Measurements from ENCODE around the gene CDH8. TPM values are rescaled to one million over a fixed set of nuclear protein-coding genes. Genes with fewer than 3 reads are reported as not detected.

Gene CDH8
- total RNA-seq, 1 experiment from 2014 or later, result not detected

GRCh38 chr16:62033065-62033464, 3.2 kb downstream of the CDH8 start:
- no peak for DNase-seq (ENCODE audit: extremely low read depth, low read depth)

DNA sequence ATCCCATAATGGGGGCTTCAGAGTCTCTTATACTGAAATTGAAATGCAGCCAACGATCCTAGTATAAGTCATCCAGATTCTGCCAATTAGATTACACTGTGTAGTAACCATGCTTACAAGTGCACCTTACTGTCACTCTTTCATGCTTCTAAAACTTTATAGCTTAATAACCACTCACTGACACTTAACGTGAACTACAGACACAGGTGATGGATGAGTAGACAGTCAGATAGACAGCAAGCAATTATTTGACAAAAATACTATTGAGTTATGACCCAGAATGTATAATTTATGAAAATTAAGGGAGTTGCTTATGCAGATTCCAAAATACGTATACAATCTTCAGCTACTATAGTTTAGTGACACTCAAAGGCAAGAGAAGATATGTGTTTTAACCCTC, 6.3 kb downstream of the CDH8 start:
- no peak for DNase-seq (ENCODE audit: extremely low read depth, low read depth)

GRCh38 chr16:62022688-62023087, 13.6 kb downstream of the CDH8 start:
- no peak for DNase-seq (ENCODE audit: extremely low read depth, low read depth)

GRCh38 chr16:62021161-62021581, 15.1 kb downstream of the CDH8 start:
- DNase-seq (ENCODE audit: extremely low read depth, low read depth), result no peak

DNA sequence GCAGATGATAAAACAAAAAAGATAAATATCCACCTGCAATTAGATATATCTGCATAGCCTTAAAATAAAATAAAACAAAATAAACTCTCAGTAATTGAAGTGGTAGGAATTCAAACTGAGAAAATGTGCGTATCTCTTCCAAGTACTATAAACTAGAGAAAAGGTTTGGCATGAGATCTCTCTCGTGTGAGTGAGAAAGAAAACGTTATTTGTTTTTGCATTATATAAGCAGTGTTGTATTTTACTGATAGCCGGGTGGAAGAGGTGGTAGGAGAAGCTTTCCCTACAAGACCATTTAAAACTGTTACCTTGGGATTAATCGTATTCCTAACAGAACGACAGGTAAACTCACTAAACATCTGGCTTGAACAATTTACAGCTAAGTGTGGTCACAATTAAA, 15.6 kb downstream of the CDH8 start:
- no peak for DNase-seq (ENCODE audit: extremely low read depth, low read depth)

- DNase-seq (ENCODE audit: extremely low read depth, low read depth), result no peak
Measured at GRCh38 chr16:62019851-62020250, 16.4 kb downstream of the CDH8 start.

DNA sequence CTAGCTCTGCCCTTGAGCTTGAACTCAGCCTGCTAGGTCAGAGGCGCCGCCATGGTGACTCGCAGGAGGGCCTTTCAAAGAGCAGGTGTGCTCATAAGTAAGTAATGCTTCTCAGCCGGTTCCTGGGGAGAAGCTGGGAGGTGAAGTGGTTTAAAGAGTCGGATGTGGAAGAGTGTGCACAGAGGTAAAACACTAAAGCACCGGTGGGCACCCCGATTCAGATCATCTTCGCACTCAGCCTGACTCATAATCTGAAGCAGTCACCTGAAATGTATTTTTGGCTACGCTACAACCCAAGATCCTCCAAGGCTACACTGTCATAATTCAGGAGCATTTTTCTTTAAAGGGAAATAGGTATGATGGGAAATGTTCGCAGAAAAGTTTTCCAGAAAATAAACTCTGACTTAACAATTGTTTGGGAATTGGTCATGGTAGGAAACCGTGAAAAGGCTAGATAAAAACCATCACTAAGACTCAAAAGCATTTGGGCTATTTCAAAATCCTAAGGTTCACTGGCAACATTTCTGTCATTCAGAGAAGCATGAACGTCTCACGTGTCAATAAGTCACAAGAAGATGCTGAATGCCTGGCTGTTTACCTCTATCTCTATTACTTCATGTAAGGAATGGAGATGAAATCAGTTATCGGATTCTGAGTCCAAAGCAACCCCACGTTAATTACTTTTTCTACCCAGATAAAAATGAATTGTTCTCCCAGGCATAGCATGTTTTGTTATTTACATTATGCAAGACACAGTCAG, 17.8 kb downstream of the CDH8 start:
- DNase-seq (ENCODE audit: extremely low read depth, low read depth), result no peak

DNA sequence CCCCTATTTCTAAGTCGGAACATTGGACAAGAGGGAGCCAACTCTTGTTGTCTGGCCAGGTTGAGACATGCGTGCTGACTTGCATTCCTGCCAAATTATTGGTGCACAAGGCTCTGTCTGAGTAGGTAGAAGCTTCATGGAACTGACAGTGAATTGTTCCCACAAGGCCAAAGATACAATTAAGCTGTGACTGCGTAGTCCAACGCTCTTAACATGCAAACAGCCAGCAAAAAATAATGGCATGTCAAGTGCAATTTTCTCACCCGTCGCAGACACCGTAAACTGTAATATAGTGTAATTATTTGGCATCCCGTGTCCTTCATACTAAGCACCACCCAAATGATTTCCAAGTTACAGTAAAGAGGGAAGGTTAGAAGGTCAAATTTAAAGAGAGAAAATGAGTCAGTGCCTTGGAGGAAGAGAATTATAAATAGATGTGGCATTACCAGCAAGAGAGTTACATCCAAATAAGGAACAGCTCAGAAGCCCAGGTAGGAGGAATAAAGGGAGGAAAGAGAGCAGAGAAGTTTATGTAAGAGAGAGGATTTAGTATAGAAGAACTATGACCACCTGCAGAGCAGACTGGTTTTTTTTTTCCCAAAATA, 21.8 kb downstream of the CDH8 start:
- DNase-seq (ENCODE audit: extremely low read depth, low read depth), result no peak

GRCh38 chr16:62010186-62010585, 26.1 kb downstream of the CDH8 start:
- no peak for DNase-seq (ENCODE audit: extremely low read depth, low read depth)

GRCh38 chr16:61998460-61998859, 37.8 kb downstream of the CDH8 start:
- no peak for DNase-seq (ENCODE audit: extremely low read depth, low read depth)

- DNase-seq (ENCODE audit: extremely low read depth, low read depth), result no peak
Measured at GRCh38 chr16:61993108-61993507, 43.1 kb downstream of the CDH8 start.

DNA sequence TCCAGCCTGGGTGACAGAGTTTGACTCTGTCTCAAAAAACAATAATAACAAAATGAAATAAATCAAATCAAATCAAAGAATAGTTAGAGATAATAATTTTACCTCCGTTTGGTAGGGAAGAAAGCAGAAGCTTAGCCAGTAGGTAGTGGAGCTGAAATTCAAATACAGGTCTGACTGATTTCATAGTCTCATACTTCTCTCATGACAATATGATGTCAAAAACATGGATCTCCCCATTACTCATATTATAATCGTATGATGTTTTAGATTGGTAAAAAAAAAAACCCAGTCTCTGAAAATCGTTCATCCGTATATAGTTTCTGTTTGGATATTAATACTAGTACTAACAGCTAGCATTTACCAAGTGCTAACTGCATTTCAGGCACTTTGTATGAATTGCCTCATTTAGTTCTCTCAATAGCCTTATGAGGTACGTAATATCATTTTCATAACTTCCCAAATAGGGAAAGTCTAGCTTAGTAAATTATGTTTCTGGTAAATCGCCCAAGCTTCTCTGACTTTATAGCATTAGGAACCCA, 48.7 kb downstream of the CDH8 start:
- no peak for DNase-seq (ENCODE audit: extremely low read depth, low read depth)

- DNase-seq (ENCODE audit: extremely low read depth, low read depth), result no peak
Measured at GRCh38 chr16:61969077-61969382, 67.2 kb downstream of the CDH8 start.

- DNase-seq (ENCODE audit: extremely low read depth, low read depth), result no peak
Measured at GRCh38 chr16:61968242-61969076, 67.8 kb downstream of the CDH8 start.

DNA sequence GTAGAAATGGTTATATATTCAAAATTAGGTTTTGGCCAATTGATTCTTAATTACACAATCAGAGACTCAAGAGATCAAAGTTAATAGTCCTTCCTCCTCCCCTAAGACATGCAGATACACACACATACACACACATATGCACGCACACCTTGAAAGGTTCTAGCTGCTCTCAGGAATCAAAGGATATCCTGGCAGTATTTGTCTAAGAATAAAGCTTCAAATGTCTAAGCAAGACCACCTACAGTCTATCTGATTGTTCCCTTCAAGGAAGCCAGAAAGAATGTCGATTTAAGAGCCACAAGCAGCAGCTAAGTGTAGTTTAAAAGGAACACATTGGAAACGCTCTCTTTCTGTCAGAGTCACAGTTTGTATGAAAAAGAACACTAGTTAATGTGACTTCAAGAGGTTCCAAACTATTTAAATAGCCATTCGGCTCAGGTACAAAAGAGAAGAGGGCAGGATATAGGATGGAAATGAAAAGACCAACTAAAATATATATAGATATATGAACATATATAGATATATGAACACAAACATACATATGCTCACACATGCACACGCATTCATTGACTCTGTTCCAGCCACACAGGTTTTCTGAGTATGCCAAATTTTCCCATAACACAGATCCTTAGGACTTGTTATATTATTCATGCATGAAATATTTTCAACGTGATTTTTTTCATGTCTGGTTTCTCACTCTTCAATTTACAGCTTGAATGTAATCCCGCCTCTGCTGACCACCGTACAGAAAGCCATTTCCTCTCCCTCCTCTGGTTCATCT, 79.0 kb downstream of the CDH8 start:
- DNase-seq (ENCODE audit: extremely low read depth, low read depth), result no peak

- DNase-seq (ENCODE audit: extremely low read depth, low read depth), result no peak
Measured at GRCh38 chr16:61952841-61953240, 83.4 kb downstream of the CDH8 start.

DNA sequence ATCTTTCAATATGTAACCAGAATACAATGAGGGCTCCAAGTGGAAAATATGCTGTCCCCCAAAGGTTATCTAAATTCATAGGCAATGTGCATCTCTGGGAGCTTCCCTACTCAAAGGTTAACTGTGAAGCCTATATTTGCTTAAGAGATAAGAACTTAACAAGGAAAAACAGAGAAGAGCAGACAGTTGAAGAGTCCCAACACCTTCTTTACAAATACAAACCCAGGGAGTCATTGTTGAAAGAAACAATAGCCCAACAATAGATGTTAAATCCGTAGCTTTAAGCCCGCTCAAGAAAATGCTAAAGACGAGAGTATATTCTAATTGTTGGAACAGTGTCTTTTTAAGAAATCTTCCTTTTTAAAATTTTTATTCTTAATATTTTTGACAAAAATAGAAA, 87.8 kb downstream of the CDH8 start:
- no peak for DNase-seq (ENCODE audit: extremely low read depth, low read depth)

GRCh38 chr16:61946019-61946418, 90.2 kb downstream of the CDH8 start:
- no peak for DNase-seq (ENCODE audit: extremely low read depth, low read depth)

GRCh38 chr16:61945511-61945910, 90.7 kb downstream of the CDH8 start:
- no peak for DNase-seq (ENCODE audit: extremely low read depth, low read depth)

DNA sequence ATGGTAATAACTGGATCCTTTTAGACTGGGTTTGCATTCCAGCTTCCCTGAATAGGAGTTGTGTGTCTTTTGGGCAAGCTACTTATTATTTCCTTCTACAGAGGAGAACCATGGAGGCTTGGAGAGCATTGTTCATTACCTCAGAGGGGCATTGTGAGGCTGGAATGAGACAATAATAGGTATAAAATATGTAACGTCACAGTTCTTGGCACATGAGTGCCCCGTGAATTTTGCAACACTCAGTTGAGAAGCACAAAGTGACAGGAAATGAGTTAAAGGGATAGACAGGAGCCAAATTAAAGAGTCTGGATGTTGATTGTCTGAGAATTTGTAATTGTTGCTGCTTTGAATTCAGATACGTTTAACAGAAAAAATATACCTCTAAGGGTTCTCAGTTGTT, 92.2 kb downstream of the CDH8 start:
- DNase-seq (ENCODE audit: extremely low read depth, low read depth), result no peak

DNA sequence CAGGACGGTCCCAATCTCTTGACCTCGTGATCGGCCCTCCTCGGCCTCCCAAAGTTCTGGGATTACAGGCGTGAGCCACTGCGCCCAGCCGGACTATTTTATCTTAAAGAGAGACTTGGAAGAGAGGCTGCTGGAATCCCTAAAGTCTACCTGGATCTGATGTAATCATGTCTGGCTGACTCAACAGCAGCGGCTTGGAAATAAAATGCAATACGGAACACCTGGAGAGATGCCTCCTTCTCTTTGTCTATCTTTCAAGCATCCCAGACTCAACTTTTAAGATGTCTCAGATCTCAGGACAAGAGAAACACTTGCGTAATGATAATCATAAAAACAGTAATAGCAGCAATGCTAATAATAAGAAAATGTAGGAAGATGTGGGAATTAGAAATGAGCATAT, 95.6 kb downstream of the CDH8 start:
- no peak for DNase-seq (ENCODE audit: extremely low read depth, low read depth)
